Transverse colon (tissue), 4 donors: ENCODE data around the gene MOB3B. TPM values are rescaled to one million over a fixed set of nuclear protein-coding genes. Genes with fewer than 3 reads are reported as not detected.

Experiments
- DNase-seq: peaks from one replicate; pipeline ENCODE4 v3.0.0-alpha.2; 2019
- H3K27ac ChIP-seq, 4 donors: fragments of 200-600 bp; sonication (generic); 2 replicates each; pipeline ENCODE4 v1.5.1; 2016 to 2018; ENCODE audit warnings: inconsistent platforms in 4 of 4
- H3K27me3 ChIP-seq: fragments of 200-600 bp; sonication (generic); 2 replicates; pipeline ENCODE4 v1.5.1; 2017; ENCODE audit warnings: inconsistent platforms
- H3K36me3 ChIP-seq, 4 donors: fragments of 200-600 bp; sonication (generic); 2 replicates each; pipeline ENCODE4 v1.5.1; 2017 to 2019; ENCODE audit warnings: inconsistent platforms in 4 of 4
- H3K4me1 ChIP-seq, 4 donors: fragments of 200-600 bp; sonication (generic); 2 replicates each; pipeline ENCODE4 v1.5.1; 2017 to 2020; ENCODE audit warnings: inconsistent platforms in 4 of 4
- H3K4me3 ChIP-seq, 4 donors: fragments of 200-600 bp; sonication (generic); 1 replicate in 1 of 4; 2 replicates in 3 of 4; pipeline versions ENCODE4 v1.5.1 to v1.6.1; 2017 to 2019; ENCODE audit warnings: inconsistent platforms in 4 of 4
- H3K9me3 ChIP-seq, 2 donors: fragments of 200-600 bp; sonication (generic); 2 replicates each; pipeline ENCODE4 v1.5.1; 2017 to 2019; ENCODE audit warnings: inconsistent platforms in 2 of 2
- CTCF ChIP-seq, 5 experiments: fragments of 200-600 bp in 3 of 5; fragments of 450-650 bp in 2 of 5; sonication (generic) in 3 of 5; IDR thresholded peaks; 1 replicate in 2 of 5; 2 replicates in 3 of 5; pipeline ENCODE4 v1.5.1; 2016 to 2017; ENCODE audit warnings: antibody characterized with exemption in 5 of 5, inconsistent platforms in 3 of 5, mild to moderate bottlenecking in 2 of 5, moderate library complexity in 1 of 5
- EP300 ChIP-seq: sonication (generic); formaldehyde crosslinking; IDR thresholded peaks from one replicate; pipeline ENCODE4 v1.6.1; 2017; ENCODE audit warnings: antibody characterized with exemption, low read depth
- POLR2A ChIP-seq: fragments of 450-650 bp; IDR thresholded peaks from one replicate; pipeline ENCODE4 v1.6.1; 2016; ENCODE audit warnings: antibody characterized with exemption, mild to moderate bottlenecking, moderate library complexity
- POLR2AphosphoS5 ChIP-seq, 3 donors: sonication (generic); formaldehyde crosslinking; IDR thresholded peaks; one replicate each; pipeline ENCODE4 v1.6.1; 2016; ENCODE audit warnings: antibody characterized with exemption in 3 of 3
- WGBS, 2 donors: methylation state at CpG; one replicate each; pipeline ENCODE4 v1.1.5; 2018; ENCODE audit warnings: low coverage in 1 of 2; 5-methylcytosine and 5-hydroxymethylcytosine counted together
- in situ Hi-C, 4 donors: fragments of 200-750 bp; cut with MboI; loops; one replicate each; pipeline versions ENCODE4 v1.15.0 to v1.15.1; 2017; ENCODE audit warnings: low sequenced_read_pairs in 3 of 4, low pct_ligation_motif_present in 1 of 4, low pct_unique_long_range_greater_than_20kb in 1 of 4
- intact Hi-C: fragments of 100-400 bp; cut with DNase I; formaldehyde crosslinking; loops from one replicate; pipeline ENCODE4 v1.15.1; 2023; ENCODE audit warnings: low total_unique reads
- total RNA-seq, 4 donors: library from RNA; depleted of rRNA; stranded (reverse); fragments of >200 nt; gene quantifications; one replicate each; pipeline ENCODE4 v1.1.0, GENCODE V29; 2016

Gene MOB3B
- total RNA-seq, 4 donors from 2014 or later, result 18.3 to 39.7 (median 29.1) TPM

DNA sequence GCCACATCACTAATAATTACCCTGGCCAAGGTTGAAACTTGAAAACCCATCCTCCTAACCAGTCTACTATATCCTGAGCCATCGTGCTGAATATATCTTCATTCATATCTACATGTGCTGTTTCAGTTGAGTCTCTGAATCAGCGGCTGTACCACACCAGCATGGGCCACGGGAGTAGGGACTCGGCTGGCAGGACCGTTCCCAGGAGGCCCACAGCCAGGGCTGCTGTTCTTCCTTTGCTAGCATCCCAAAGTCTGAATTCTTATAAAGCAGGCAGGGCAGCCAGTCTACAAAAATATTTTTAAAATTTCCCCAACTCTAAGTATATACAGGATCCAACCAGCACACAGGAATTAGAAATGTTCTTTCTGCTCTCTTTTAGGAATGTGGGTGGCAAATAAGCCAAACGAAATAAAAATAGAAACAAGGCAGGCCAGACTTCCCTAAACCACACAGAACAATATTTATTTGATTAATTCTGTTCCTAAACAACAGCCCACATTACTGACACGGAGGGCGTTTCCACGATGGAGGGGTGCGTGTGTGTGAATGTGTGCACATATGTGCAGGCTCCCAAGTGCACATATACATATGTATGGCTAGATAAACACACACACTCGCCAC, 189.8 kb downstream of the MOB3B start:
- TF ChIP-seq POLR2AphosphoS5 (IDR thresholded peaks at IDR 0.05) (no peak), POLR2A (no peak), EP300 (no peak), CTCF (IDR thresholded peaks at IDR 0.05) (no peak)
- Histone ChIP-seq H3K36me3 (no peaks in the 10 kb centered on the region), H3K4me3 (no peak overlapping the region), H3K27me3 (no peaks in the 10 kb centered on the region), H3K4me1 (peaks cover 25 to 60% (median 35%) of the 10 kb centered on the region in 4 donors), H3K27ac (peak overlapping the region; percentile 57 to 71 (median 70)), H3K9me3 (no peaks in the 10 kb centered on the region)
- 61 to 82% methylated on average over 5 to 11 of the region's 11 CpGs for WGBS, 2 donors
- DNase-seq, result no peak
- in situ Hi-C loops, result loop anchor here in 1 of 4 donors (10.0 kb wide), 1 partner anchor 205 kb away; no protein-coding TSS in a partner anchor
- intact Hi-C loops, result no loop called here

DNA sequence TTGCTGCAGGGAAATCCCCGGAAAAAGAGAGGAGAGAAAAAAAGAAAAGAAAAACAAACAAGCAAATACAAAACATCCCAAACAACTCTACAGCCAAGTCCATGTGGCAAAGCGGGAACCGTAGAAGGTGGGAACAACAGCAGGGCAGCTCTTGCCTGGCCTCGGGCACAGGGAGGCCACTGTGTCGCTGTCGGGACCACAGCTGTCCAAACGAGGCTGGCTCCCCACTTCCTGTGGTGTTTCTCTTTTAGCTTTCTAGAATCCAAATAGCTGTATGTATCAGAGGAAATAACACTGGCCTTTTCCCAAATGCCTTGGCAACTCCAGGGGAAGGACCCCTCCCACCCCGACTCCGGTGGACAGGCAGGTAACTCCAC, 191.1 kb downstream of the MOB3B start:
- Histone ChIP-seq H3K27ac (peak overlapping the region; percentile 57 to 71 (median 70)), H3K4me1 (peaks cover 25 to 64% (median 37%) of the 10 kb centered on the region in 4 donors), H3K27me3 (no peaks in the 10 kb centered on the region), H3K9me3 (no peaks in the 10 kb centered on the region), H3K4me3 (no peak overlapping the region), H3K36me3 (no peaks in the 10 kb centered on the region)
- no peak for TF ChIP-seq CTCF (IDR thresholded peaks at IDR 0.05)
- no peak for TF ChIP-seq EP300
- no peak for TF ChIP-seq POLR2AphosphoS5 (IDR thresholded peaks at IDR 0.05)
- no peak for TF ChIP-seq POLR2A
- in situ Hi-C loops (loop anchor here in 1 of 4 donors (10.0 kb wide), 1 partner anchor 206 kb away; no protein-coding TSS in a partner anchor), intact Hi-C loops (no loop called here)
- WGBS, 2 donors, result 61% methylated on average over 9 of the region's 9 CpGs; no CpG with 5 or more reads in 1 of the 2 donors
- no peak for DNase-seq

- peak; percentile 33 for DNase-seq
- intact Hi-C loops (no loop called here), in situ Hi-C loops (loop anchor here in 1 of 4 donors (10.0 kb wide), 1 partner anchor 207 kb away; no protein-coding TSS in a partner anchor)
- H3K27ac ChIP-seq, result peak overlapping the region; percentile 57 to 71 (median 70)
- H3K4me3 ChIP-seq, result no peak overlapping the region
- TF ChIP-seq POLR2AphosphoS5 (IDR thresholded peaks at IDR 0.05), result no peak
- no peak for TF ChIP-seq POLR2A
- no peak for TF ChIP-seq CTCF (IDR thresholded peaks at IDR 0.05)
- TF ChIP-seq EP300, result no peak
- WGBS, 2 donors, result 17 to 42% methylated on average over 1 to 5 of the region's 5 CpGs
- no peaks in the 10 kb centered on the region for H3K36me3 ChIP-seq
- peaks cover 25 to 69% (median 40%) of the 10 kb centered on the region in 4 donors for H3K4me1 ChIP-seq
- H3K27me3 ChIP-seq, result no peaks in the 10 kb centered on the region
- H3K9me3 ChIP-seq, result no peaks in the 10 kb centered on the region
These were observed 191.6 kb downstream of the MOB3B start for GRCh38 chr9:27337833-27338526.

DNA sequence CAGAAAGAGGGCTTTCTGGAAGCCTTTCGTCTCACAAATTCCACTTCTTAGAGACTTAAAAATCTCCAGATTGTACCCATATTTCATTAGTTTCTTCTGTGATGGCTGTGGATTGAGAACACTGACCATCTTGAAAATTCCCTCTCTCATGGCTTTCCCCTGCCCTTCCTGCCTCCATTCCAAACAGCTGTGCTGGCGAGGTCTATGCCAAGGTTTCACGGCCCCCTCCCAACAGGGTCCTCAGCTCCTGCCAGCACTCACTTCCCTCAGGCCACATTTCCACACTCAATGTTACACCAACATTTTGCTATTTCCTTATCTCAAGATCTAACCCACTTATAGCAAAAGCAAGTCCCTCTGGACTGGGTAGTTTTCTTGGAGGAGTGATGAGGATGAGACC, 192.4 kb downstream of the MOB3B start:
- H3K27ac ChIP-seq, result peak overlapping the region in 3 of 4 donors; percentile 57 to 71 (median 69)
- intact Hi-C loops, result no loop called here
- in situ Hi-C loops, result loop anchor here in 1 of 4 donors (10.0 kb wide), 1 partner anchor 208 kb away; no protein-coding TSS in a partner anchor
- no peaks in the 10 kb centered on the region for H3K36me3 ChIP-seq
- no peaks in the 10 kb centered on the region for H3K27me3 ChIP-seq
- peaks cover 24 to 69% (median 40%) of the 10 kb centered on the region in 4 donors for H3K4me1 ChIP-seq
- DNase-seq, result no peak
- H3K9me3 ChIP-seq, result no peaks in the 10 kb centered on the region
- no peak overlapping the region for H3K4me3 ChIP-seq
- TF ChIP-seq EP300 (no peak), POLR2AphosphoS5 (IDR thresholded peaks at IDR 0.05) (no peak), POLR2A (no peak), CTCF (IDR thresholded peaks at IDR 0.05) (no peak)
- 60 to 92% methylated on average over 1 to 3 of the region's 3 CpGs for WGBS, 2 donors
